Bronchial epithelial cell (primary cell): ENCODE results near the gene SHOC1. TPM values are rescaled to one million over a fixed set of nuclear protein-coding genes. Genes with fewer than 3 reads are reported as not detected.
A peak's percentile ranks its signal among the peaks of the same experiment; 100 is the strongest.

ENCODE experiments used
- DNase-seq: peaks from one replicate; pipeline ENCODE4 v3.0.0-alpha.2; 2010; ENCODE audit warnings: low read depth
- FAIRE-seq: peaks from 2 replicates; lab custom pipeline; 2011; peaks lifted over from hg19 to GRCh38; lab: Jason Lieb, UNC
- H3K27me3 ChIP-seq: 2 replicates; pipeline ENCODE4 v1.5.1; 2011; ENCODE audit warnings: low read length; ENCODE audit not compliant: control insufficient read depth, insufficient read depth
- H3K36me3 ChIP-seq: 2 replicates; pipeline ENCODE4 v1.5.1; 2011; ENCODE audit warnings: low read length; ENCODE audit not compliant: control insufficient read depth, insufficient read depth
- H3K4me3 ChIP-seq: 2 replicates; pipeline ENCODE4 v1.5.1; 2011; ENCODE audit warnings: mild to moderate bottlenecking, low read depth, low read length, control low read depth
- CTCF ChIP-seq: IDR thresholded peaks from 2 replicates; pipeline ENCODE4 v1.5.1; 2011; ENCODE audit warnings: mild to moderate bottlenecking, moderate library complexity, low read length, control low read depth, inconsistent platforms; ENCODE audit not compliant: insufficient read depth, severe bottlenecking
- total RNA-seq: library from RNA; depleted of rRNA; stranded (reverse); fragments of >200 nt; gene quantifications from 2 replicates; pipeline ENCODE4 v1.2.1, GENCODE V29; 2014

SHOC1 gene
- total RNA-seq, 1 donor from 2014 or later: under 0.01 TPM

- no peak overlapping the region for H3K4me3 ChIP-seq
Measured at GRCh38 chr9:111805262-111805661, 10.5 kb upstream of the SHOC1 start.

GRCh38 chr9:111804636-111805035, 9.9 kb upstream of the SHOC1 start:
- H3K36me3 ChIP-seq: no peaks in the 10 kb centered on the region
- no peak overlapping the region for H3K4me3 ChIP-seq
- no peaks in the 10 kb centered on the region for H3K27me3 ChIP-seq
- no peak for FAIRE-seq
- no peak for TF ChIP-seq CTCF
- DNase-seq: no peak

More at GRCh38 chr9:111805262-111805661, 10.5 kb upstream of the SHOC1 start:
- no peak for TF ChIP-seq CTCF
- FAIRE-seq: no peak
- Histone ChIP-seq H3K27me3 (no peaks in the 10 kb centered on the region), H3K36me3 (no peaks in the 10 kb centered on the region)
- no peak for DNase-seq

- Histone ChIP-seq H3K27me3 (no peaks in the 10 kb centered on the region), H3K36me3 (no peaks in the 10 kb centered on the region), H3K4me3 (no peak overlapping the region)
- FAIRE-seq (no peak), DNase-seq (no peak)
- TF ChIP-seq CTCF: no peak
Measured at GRCh38 chr9:111803924-111804323, 9.2 kb upstream of the SHOC1 start.

- Histone ChIP-seq H3K36me3 (no peaks in the 10 kb centered on the region), H3K27me3 (no peaks in the 10 kb centered on the region), H3K4me3 (no peak overlapping the region)
- no peak for DNase-seq
- no peak for FAIRE-seq
- TF ChIP-seq CTCF: no peak
Measured at GRCh38 chr9:111799915-111800526, 5.3 kb upstream of the SHOC1 start.

- H3K27me3 ChIP-seq: no peaks in the 10 kb centered on the region
- no peak for DNase-seq
- FAIRE-seq: no peak
- TF ChIP-seq CTCF: no peak
- H3K36me3 ChIP-seq: no peaks in the 10 kb centered on the region
- H3K4me3 ChIP-seq: no peak overlapping the region
Measured at GRCh38 chr9:111799506-111799905, 4.8 kb upstream of the SHOC1 start.

- TF ChIP-seq CTCF: no peak
- Histone ChIP-seq H3K36me3 (no peaks in the 10 kb centered on the region), H3K4me3 (no peak overlapping the region), H3K27me3 (no peaks in the 10 kb centered on the region)
- peak; percentile 94 for DNase-seq
- no peak for FAIRE-seq
Measured at GRCh38 chr9:111798786-111799185, 4.0 kb upstream of the SHOC1 start.
